GM19328 (cell line): ENCODE data around the gene CTNNA2.

Source experiments
- ATAC-seq: cut with Tn5 transposase; IDR thresholded peaks from one replicate; pipeline ENCODE4 v1.9.1; 2021; ENCODE audit warnings: mild to moderate bottlenecking, moderate library complexity; ENCODE audit not compliant: unreplicated experiment

The CTNNA2 gene

GRCh38 chr2:80247339-80247738, 734.5 kb downstream of the CTNNA2 start:
- no peak for ATAC-seq

- ATAC-seq, result no peak
Observed at GRCh38 chr2:80248146-80248545, 735.3 kb downstream of the CTNNA2 start.

- no peak for ATAC-seq
Observed at GRCh38 chr2:80252294-80252986, 739.6 kb downstream of the CTNNA2 start.

GRCh38 chr2:80255918-80256781, 743.3 kb downstream of the CTNNA2 start:
- ATAC-seq, result no peak

GRCh38 chr2:80256782-80257167, 743.9 kb downstream of the CTNNA2 start:
- no peak for ATAC-seq

GRCh38 chr2:80257450-80257849, 744.6 kb downstream of the CTNNA2 start:
- no peak for ATAC-seq

GRCh38 chr2:80258341-80258740, 745.5 kb downstream of the CTNNA2 start:
- ATAC-seq, result no peak

GRCh38 chr2:80258793-80259192, 745.9 kb downstream of the CTNNA2 start:
- no peak for ATAC-seq

- no peak for ATAC-seq
Observed at GRCh38 chr2:80259292-80259691, 746.4 kb downstream of the CTNNA2 start.

GRCh38 chr2:80266231-80266630, 753.4 kb downstream of the CTNNA2 start:
- ATAC-seq, result no peak

- no peak for ATAC-seq
Observed at GRCh38 chr2:80269806-80270205, 757.0 kb downstream of the CTNNA2 start.

- no peak for ATAC-seq
Observed at GRCh38 chr2:80280598-80280997, 767.7 kb downstream of the CTNNA2 start.

- no peak for ATAC-seq
Observed at GRCh38 chr2:80281049-80281448, 768.2 kb downstream of the CTNNA2 start.

GRCh38 chr2:80288576-80288975, 775.7 kb downstream of the CTNNA2 start:
- no peak for ATAC-seq

GRCh38 chr2:80291656-80292055, 778.8 kb downstream of the CTNNA2 start:
- no peak for ATAC-seq

- no peak for ATAC-seq
Observed at GRCh38 chr2:80292474-80292873, 779.6 kb downstream of the CTNNA2 start.

- ATAC-seq, result no peak
Observed at GRCh38 chr2:80293039-80293438, 780.2 kb downstream of the CTNNA2 start.

- ATAC-seq, result no peak
Observed at GRCh38 chr2:80298954-80299353, 786.1 kb downstream of the CTNNA2 start.

- ATAC-seq, result no peak
Observed at GRCh38 chr2:80299661-80300060, 786.8 kb downstream of the CTNNA2 start.

GRCh38 chr2:80300346-80300745, 787.5 kb downstream of the CTNNA2 start:
- ATAC-seq, result no peak

GRCh38 chr2:80300954-80301353, 788.1 kb downstream of the CTNNA2 start:
- no peak for ATAC-seq

GRCh38 chr2:80302001-80302313, 789.1 kb downstream of the CTNNA2 start:
- ATAC-seq, result no peak
